NCI-H146 (cell line): Measurements from ENCODE around the gene SLC37A3.
A peak's percentile ranks its signal among the peaks of the same experiment; 100 is the strongest.
"Not testable (repeated sequence)": the region's sequence is repeated elsewhere in the genome, so short reads cannot be mapped to it uniquely, and the experiment has no call there.

Experiments used
- DNase-seq: peaks from one replicate; lab custom pipeline; 2025; lab: John Stamatoyannopoulos, UW

The SLC37A3 gene

GRCh38 chr7:140397784-140398750 is at the start of gene SLC37A3:
SLC37A3 (minus strand) TSS chr7:140398530; CDS start chr7:140382526, 16,004 bp downstream.
- peak; percentile 94 for DNase-seq

- no peak for DNase-seq
Measured at GRCh38 chr7:140447841-140448240, 49.5 kb upstream of the SLC37A3 start.

- no peak for DNase-seq
Measured at GRCh38 chr7:140446467-140446866, 48.1 kb upstream of the SLC37A3 start.

- no peak for DNase-seq
Measured at GRCh38 chr7:140441519-140441918, 43.2 kb upstream of the SLC37A3 start.

GRCh38 chr7:140440593-140440992 is 42.3 kb upstream of the SLC37A3 start:
- DNase-seq = no peak

- DNase-seq = no peak
Measured at GRCh38 chr7:140439359-140439758, 41.0 kb upstream of the SLC37A3 start.

GRCh38 chr7:140435252-140435895 is 37.0 kb upstream of the SLC37A3 start:
- no peak for DNase-seq

- no peak for DNase-seq
Measured at GRCh38 chr7:140433396-140433795, 35.1 kb upstream of the SLC37A3 start.

GRCh38 chr7:140426130-140426529 is 27.8 kb upstream of the SLC37A3 start:
- no peak for DNase-seq

- DNase-seq = no peak
Measured at GRCh38 chr7:140425718-140426117, 27.4 kb upstream of the SLC37A3 start.

GRCh38 chr7:140423501-140423900 is 25.2 kb upstream of the SLC37A3 start:
- no peak for DNase-seq

GRCh38 chr7:140421521-140421920 is 23.2 kb upstream of the SLC37A3 start:
- no peak for DNase-seq

- DNase-seq = no peak
Measured at GRCh38 chr7:140418653-140419052, 20.3 kb upstream of the SLC37A3 start.

- DNase-seq = peak; percentile 89
Measured at GRCh38 chr7:140418156-140418472, 19.8 kb upstream of the SLC37A3 start.

- DNase-seq = peak; percentile 83
Measured at GRCh38 chr7:140417456-140418155, 19.3 kb upstream of the SLC37A3 start.

GRCh38 chr7:140416560-140416959 is 18.2 kb upstream of the SLC37A3 start:
- peak; percentile 39 for DNase-seq

GRCh38 chr7:140415816-140416215 is 17.5 kb upstream of the SLC37A3 start:
- DNase-seq = not testable (repeated sequence)

- no peak for DNase-seq
Measured at GRCh38 chr7:140415361-140415760, 17.0 kb upstream of the SLC37A3 start.

- DNase-seq = no peak
Measured at GRCh38 chr7:140404565-140405065, 6.3 kb upstream of the SLC37A3 start.

GRCh38 chr7:140403878-140404564 is 5.7 kb upstream of the SLC37A3 start, which contains the start of gene RAB19:
RAB19 (plus strand) TSS chr7:140404058; CDS start chr7:140407647, 3,589 bp downstream.
- peak; percentile 84 for DNase-seq

- no peak for DNase-seq
Measured at GRCh38 chr7:140402178-140402835, 4.0 kb upstream of the SLC37A3 start.
